K562 (cell line): Measurements from ENCODE around the gene SPTBN4. TPM values are rescaled to one million over a fixed set of nuclear protein-coding genes. Genes with fewer than 3 reads are reported as not detected.

Source experiments
- BMI1 ChIP-seq: fragments of 150-350 bp; IDR thresholded peaks from 2 replicates; pipeline ENCODE4 v1.6.1; 2014; ENCODE audit warnings: low read length
- BRF1 ChIP-seq: IDR thresholded peaks from 3 replicates; pipeline ENCODE4 v1.6.1; 2011; ENCODE audit warnings: borderline replicate concordance, mild to moderate bottlenecking; ENCODE audit not compliant: insufficient read length; ENCODE audit errors: extremely low read depth
- ELK3 ChIP-seq: fragments of 450-650 bp; formaldehyde crosslinking; IDR thresholded peaks from 2 replicates; pipeline ENCODE4 v1.4.0; 2020; ENCODE audit warnings: mild to moderate bottlenecking
- FOXJ2 ChIP-seq: fragments of 200-800 bp; sonication (Bioruptor generic); IDR thresholded peaks from 2 replicates; pipeline ENCODE4 v1.6.1; 2016; ENCODE audit warnings: missing genetic modification characterization, missing compliant biosample characterization
- L3MBTL2 ChIP-seq: fragments of 450-650 bp; IDR thresholded peaks from 2 replicates; pipeline ENCODE4 v1.6.1; 2016; ENCODE audit warnings: mild to moderate bottlenecking, moderate library complexity
- LARP7 ChIP-seq: fragments of 450-650 bp; IDR thresholded peaks from 2 replicates; pipeline ENCODE4 v1.6.1; 2016
- NKRF ChIP-seq: fragments of 450-650 bp; IDR thresholded peaks from 2 replicates; pipeline ENCODE4 v1.6.1; 2016; ENCODE audit warnings: borderline replicate concordance
- NR3C1 ChIP-seq: sonication (generic); formaldehyde crosslinking; IDR thresholded peaks from 2 replicates; pipeline ENCODE4 v1.8.1; 2022; ENCODE audit warnings: missing genetic modification reagents
- PHF21A ChIP-seq: fragments of 450-650 bp; IDR thresholded peaks from 2 replicates; pipeline ENCODE4 v1.6.1; 2017; ENCODE audit warnings: low read depth, borderline replicate concordance
- PRPF4 ChIP-seq: fragments of 200-400 bp; formaldehyde crosslinking; IDR thresholded peaks from one replicate; pipeline ENCODE4 v1.6.1; 2017; ENCODE audit warnings: low read length, low read depth, mild to moderate bottlenecking; ENCODE audit not compliant: insufficient read depth, poor library complexity, severe bottlenecking
- SRF ChIP-seq, 2 experiments: fragments of 250-450, 450-650 bp in 1 of 2; sonication (Bioruptor Pico) in 1 of 2; sonication (generic) in 1 of 2; formaldehyde crosslinking; IDR thresholded peaks; 2 replicates each; pipeline versions ENCODE4 v1.5.0 to v1.5.1; 2020 to 2022; ENCODE audit warnings: mild to moderate bottlenecking in 1 of 2, missing genetic modification reagents in 1 of 2
- SRSF1 ChIP-seq: fragments of 200-400 bp; formaldehyde crosslinking; IDR thresholded peaks from 2 replicates; pipeline ENCODE4 v1.6.1; 2017; ENCODE audit warnings: mild to moderate bottlenecking, low read depth, low read length, moderate library complexity
- ZNF263 ChIP-seq: sonication (generic); formaldehyde crosslinking; IDR thresholded peaks from 2 replicates; pipeline ENCODE4 v1.8.0; 2022; ENCODE audit warnings: mild to moderate bottlenecking, missing genetic modification reagents, borderline replicate concordance
- ZNF639 ChIP-seq, 2 experiments: fragments of 200-800 bp in 1 of 2; sonication (Bioruptor generic) in 1 of 2; sonication (generic) in 1 of 2; formaldehyde crosslinking in 1 of 2; IDR thresholded peaks in 1 of 2; conservative IDR thresholded peaks in 1 of 2; 2 replicates each; pipeline versions ENCODE4 v1.5.0 to v1.6.1; 2016 to 2020; ENCODE audit warnings: missing compliant biosample characterization in 1 of 2, missing genetic modification characterization in 1 of 2, missing genetic modification reagents in 1 of 2
- ZNF785 ChIP-seq: fragments of 250-450 bp; sonication (Bioruptor Pico); IDR thresholded peaks from 2 replicates; pipeline ENCODE4 v1.4.0; 2020; ENCODE audit warnings: mild to moderate bottlenecking
- polyA plus RNA-seq, 8 experiments: library from polyadenylated mRNA; depleted of rRNA in 4 of 8; stranded (reverse) in 5 of 8; unstranded in 3 of 8; fragments of >200 nt; fragmentation: Nextera tagmentation in 2 of 8; fragmentation: Illumina TruSeq in 1 of 8; extraction: Ambion mirVana in 2 of 8; extraction: Trizol in 1 of 8; gene quantifications; 2 replicates each; pipeline versions ENCODE4 v1.2.1 to v1.2.3, GENCODE V29; 2011 to 2014; ENCODE audit warnings: inconsistent platforms in 1 of 8, missing spikeins in 1 of 8
- total RNA-seq, 7 experiments: library from RNA; depleted of rRNA in 6 of 7; stranded (reverse); fragments of >200 nt in 6 of 7; fragmentation: Illumina TruSeq in 2 of 7; extraction: Trizol in 2 of 7; gene quantifications; 2 replicates each; pipeline versions ENCODE4 v1.2.1 to v1.2.3, GENCODE V29; 2011 to 2021; ENCODE audit warnings: low replicate concordance in 1 of 7
- TF ChIP-seq, protein P1 (sequence below): sonication (generic); formaldehyde crosslinking; IDR thresholded peaks from 2 replicates; pipeline ENCODE4 v1.8.0; 2022; ENCODE audit warnings: mild to moderate bottlenecking, missing genetic modification reagents
- TF ChIP-seq, protein P2 (sequence below): fragments of 450-650 bp; IDR thresholded peaks from 2 replicates; pipeline ENCODE4 v1.6.1; 2017; ENCODE audit warnings: antibody characterized with exemption, mild to moderate bottlenecking

The SPTBN4 gene
- total and polyA plus RNA-seq, 9 of the 15 experiments (the other 6 are each of a cell fraction or from before 2014, with no cell fraction given) = 0.01 to 1.5 (median 0.86) TPM

DNA sequence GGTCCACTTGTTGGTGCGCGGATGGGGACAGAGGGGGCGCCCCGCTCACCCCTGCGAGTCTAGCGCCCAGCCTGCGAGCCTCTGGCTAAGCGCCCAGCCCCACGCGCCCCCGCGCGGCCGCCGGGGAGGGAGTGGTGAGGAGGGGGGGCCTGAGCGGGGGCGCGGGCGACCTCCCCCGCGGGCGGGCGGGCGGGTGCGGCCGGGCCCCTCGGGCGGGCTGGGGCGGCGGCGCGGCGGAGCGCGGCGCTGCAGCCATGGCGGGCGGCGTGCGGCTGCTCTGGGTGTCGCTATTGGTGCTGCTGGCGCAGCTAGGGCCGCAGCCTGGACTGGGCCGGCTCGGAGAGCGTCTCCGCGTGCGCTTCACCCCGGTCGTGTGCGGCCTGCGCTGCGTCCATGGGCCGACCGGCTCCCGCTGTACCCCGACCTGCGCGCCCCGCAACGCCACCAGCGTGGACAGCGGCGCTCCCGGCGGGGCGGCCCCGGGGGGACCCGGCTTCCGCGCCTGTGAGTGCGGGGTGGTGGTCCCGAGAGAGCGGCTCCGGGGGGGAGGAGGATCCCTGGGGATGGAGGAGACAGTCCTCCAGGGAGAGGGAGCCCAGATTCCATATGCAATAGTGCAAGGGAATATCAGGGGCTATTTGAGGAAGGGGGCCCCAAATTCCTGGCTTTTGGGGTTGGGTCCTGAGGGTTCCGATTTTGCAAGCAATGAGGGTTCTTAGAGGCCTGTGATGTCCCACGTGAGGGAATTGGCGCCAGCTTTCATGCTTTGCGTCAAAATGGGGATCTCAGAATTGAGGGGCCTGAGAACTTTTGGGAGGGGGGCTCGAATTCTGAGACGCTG is 134.6 kb downstream of the SPTBN4 start, which contains the start of gene LTBP4 (continued):
- TF ChIP-seq SRSF1 (no peak), PRPF4 (no peak), NR3C1 (0 out of 2 replicates have a peak, but pooled peaks have one; percentile 29), PHF21A (no peak), BMI1 (no peak), NKRF (no peak), FOXJ2 (no peak), ZNF639 (CRISPR knock-in tag; conservative IDR thresholded peaks at IDR 0.05 in 1 of 2, IDR thresholded peaks at IDR 0.05 in 1 of 2) (peak in 1 of 2 experiments; percentile 58; a peak in 1 of 4 replicates), L3MBTL2 (no peak; the same call in 1 of the 2 replicates), ZNF785 (CRISPR knock-in tag) (no peak), BRF1 (no peak), ZNF263 (peak; percentile 51; the same call in 1 of the 2 replicates), ELK3 (no peak), SRF (CRISPR knock-in tag; IDR thresholded peaks at IDR 0.05) (no peak), LARP7 (no peak)
- TF ChIP-seq, protein P1, sequence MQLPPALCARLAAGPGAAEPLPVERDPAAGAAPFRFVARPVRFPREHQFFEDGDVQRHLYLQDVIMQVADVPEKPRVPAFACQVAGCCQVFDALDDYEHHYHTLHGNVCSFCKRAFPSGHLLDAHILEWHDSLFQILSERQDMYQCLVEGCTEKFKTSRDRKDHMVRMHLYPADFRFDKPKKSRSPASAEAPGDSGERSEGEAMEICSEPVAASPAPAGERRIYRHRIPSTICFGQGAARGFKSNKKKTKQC (CRISPR knock-in tag) = no peak
- TF ChIP-seq, protein P2, sequence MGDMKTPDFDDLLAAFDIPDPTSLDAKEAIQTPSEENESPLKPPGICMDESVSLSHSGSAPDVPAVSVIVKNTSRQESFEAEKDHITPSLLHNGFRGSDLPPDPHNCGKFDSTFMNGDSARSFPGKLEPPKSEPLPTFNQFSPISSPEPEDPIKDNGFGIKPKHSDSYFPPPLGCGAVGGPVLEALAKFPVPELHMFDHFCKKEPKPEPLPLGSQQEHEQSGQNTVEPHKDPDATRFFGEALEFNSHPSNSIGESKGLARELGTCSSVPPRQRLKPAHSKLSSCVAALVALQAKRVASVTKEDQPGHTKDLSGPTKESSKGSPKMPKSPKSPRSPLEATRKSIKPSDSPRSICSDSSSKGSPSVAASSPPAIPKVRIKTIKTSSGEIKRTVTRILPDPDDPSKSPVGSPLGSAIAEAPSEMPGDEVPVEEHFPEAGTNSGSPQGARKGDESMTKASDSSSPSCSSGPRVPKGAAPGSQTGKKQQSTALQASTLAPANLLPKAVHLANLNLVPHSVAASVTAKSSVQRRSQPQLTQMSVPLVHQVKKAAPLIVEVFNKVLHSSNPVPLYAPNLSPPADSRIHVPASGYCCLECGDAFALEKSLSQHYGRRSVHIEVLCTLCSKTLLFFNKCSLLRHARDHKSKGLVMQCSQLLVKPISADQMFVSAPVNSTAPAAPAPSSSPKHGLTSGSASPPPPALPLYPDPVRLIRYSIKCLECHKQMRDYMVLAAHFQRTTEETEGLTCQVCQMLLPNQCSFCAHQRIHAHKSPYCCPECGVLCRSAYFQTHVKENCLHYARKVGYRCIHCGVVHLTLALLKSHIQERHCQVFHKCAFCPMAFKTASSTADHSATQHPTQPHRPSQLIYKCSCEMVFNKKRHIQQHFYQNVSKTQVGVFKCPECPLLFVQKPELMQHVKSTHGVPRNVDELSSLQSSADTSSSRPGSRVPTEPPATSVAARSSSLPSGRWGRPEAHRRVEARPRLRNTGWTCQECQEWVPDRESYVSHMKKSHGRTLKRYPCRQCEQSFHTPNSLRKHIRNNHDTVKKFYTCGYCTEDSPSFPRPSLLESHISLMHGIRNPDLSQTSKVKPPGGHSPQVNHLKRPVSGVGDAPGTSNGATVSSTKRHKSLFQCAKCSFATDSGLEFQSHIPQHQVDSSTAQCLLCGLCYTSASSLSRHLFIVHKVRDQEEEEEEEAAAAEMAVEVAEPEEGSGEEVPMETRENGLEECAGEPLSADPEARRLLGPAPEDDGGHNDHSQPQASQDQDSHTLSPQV = peak; percentile 39; the same call in 1 of the 2 replicates
